OCI-LY7 (cell line): ENCODE data around the gene MIB1.

Experiments
- EZH2phosphoT487 ChIP-seq: fragments of 200-600 bp; sonication (generic); IDR thresholded peaks from 2 replicates; pipeline ENCODE4 v1.6.1; 2018; ENCODE audit warnings: low read depth, borderline replicate concordance, mild to moderate bottlenecking, mixed run types, antibody characterized with exemption, low read length, moderate library complexity, mixed read lengths
- TF ChIP-seq, protein P1 (sequence below): fragments of 200-600 bp; sonication (generic); conservative IDR thresholded peaks from 2 replicates; pipeline ENCODE4 v1.5.1; 2014; ENCODE audit warnings: mild to moderate bottlenecking, antibody characterized with exemption, low read length, moderate library complexity, mixed read lengths

DNA sequence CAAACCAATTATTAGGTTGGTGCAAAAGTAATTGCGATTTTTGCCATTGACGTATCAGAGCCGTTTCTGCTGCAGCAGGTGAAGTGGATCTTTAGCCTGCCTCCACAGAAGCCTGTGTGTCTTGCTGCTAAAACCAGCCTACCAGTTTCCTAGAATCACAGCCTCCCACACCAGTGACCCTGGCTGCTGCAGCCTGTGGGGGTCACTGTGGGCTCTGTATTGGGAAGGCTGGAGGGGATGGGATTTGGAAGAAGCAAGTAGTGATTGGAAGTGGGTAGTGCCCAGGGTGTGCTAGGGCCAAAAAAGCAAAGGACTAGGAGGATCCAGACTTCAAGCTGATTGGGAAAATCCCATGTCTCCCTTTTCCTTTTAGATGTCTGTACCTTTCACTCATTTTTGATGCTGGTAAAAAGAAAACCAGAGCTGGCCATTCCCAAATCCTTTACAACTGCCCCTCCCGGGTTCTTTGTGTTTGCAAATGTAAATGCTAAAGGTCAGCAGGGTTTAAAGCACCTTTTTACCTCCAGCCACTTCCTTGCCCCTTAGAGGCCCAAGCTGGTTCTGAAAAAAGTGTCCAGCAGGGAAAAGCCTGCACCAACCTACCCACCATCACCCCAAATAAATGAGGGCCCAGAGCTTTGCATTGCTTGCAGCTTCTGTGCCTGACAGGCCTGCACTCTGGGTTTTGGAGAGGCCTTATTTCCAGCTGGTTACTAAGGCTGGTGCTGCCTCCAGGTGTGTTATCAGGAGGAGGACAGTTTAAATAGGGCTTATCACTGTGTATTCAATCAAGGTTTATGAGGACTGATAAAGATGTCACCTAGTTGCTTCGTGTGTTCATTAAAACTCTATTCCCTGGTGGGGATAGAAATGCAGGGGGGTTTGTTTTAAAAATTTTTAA is 172.0 kb downstream of the MIB1 start:
- TF ChIP-seq, protein P1, sequence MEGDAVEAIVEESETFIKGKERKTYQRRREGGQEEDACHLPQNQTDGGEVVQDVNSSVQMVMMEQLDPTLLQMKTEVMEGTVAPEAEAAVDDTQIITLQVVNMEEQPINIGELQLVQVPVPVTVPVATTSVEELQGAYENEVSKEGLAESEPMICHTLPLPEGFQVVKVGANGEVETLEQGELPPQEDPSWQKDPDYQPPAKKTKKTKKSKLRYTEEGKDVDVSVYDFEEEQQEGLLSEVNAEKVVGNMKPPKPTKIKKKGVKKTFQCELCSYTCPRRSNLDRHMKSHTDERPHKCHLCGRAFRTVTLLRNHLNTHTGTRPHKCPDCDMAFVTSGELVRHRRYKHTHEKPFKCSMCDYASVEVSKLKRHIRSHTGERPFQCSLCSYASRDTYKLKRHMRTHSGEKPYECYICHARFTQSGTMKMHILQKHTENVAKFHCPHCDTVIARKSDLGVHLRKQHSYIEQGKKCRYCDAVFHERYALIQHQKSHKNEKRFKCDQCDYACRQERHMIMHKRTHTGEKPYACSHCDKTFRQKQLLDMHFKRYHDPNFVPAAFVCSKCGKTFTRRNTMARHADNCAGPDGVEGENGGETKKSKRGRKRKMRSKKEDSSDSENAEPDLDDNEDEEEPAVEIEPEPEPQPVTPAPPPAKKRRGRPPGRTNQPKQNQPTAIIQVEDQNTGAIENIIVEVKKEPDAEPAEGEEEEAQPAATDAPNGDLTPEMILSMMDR, result no peak
- no peak for TF ChIP-seq EZH2phosphoT487
